Activated naive CD4-positive, alpha-beta T cell treated with anti-CD3 and anti-CD28 coated beads for 36 hours (primary cell): Measurements from ENCODE around the gene GPR18. TPM values are rescaled to one million over a fixed set of nuclear protein-coding genes. Genes with fewer than 3 reads are reported as not detected.

Source experiments
- CTCF ChIA-PET: fragments of 350-600 bp; sonication (Branson Sonifier 250); formaldehyde crosslinking; loops from one replicate; lab custom pipeline; 2021; ENCODE audit warnings: antibody characterized with exemption; lab: Charles Lee
- DNase-seq: peaks from one replicate; pipeline ENCODE4 v3.0.0-alpha.2; 2020
- H3K27ac Mint-ChIP-seq: one replicate; pipeline ENCODE4 v1.8.0; 2021; ENCODE audit warnings: mild to moderate bottlenecking, mixed read lengths
- H3K27me3 Mint-ChIP-seq: one replicate; pipeline ENCODE4 v1.8.0; 2021; ENCODE audit warnings: low read depth, mixed read lengths
- H3K36me3 Mint-ChIP-seq: one replicate; pipeline ENCODE4 v1.8.0; 2021; ENCODE audit warnings: low read depth, mixed read lengths
- H3K4me1 Mint-ChIP-seq: one replicate; pipeline ENCODE4 v1.8.0; 2021; ENCODE audit warnings: low read depth, mixed read lengths
- H3K4me3 Mint-ChIP-seq: one replicate; pipeline ENCODE4 v1.8.0; 2021; ENCODE audit warnings: mild to moderate bottlenecking, moderate library complexity, mixed read lengths
- H3K9me3 Mint-ChIP-seq: one replicate; pipeline ENCODE4 v1.8.0; 2021; ENCODE audit warnings: mixed read lengths
- intact Hi-C: fragments of 100-400 bp; cut with micrococcal nuclease; formaldehyde crosslinking; loops from one replicate; pipeline ENCODE4 v1.15.1; 2023
- total RNA-seq, 2 experiments: library from RNA; stranded (reverse); gene quantifications; one replicate each; pipeline ENCODE4 v1.2.3, GENCODE V29; 2021

Gene GPR18
- total RNA-seq, result 1 to 10 TPM; 2.4 TPM

DNA sequence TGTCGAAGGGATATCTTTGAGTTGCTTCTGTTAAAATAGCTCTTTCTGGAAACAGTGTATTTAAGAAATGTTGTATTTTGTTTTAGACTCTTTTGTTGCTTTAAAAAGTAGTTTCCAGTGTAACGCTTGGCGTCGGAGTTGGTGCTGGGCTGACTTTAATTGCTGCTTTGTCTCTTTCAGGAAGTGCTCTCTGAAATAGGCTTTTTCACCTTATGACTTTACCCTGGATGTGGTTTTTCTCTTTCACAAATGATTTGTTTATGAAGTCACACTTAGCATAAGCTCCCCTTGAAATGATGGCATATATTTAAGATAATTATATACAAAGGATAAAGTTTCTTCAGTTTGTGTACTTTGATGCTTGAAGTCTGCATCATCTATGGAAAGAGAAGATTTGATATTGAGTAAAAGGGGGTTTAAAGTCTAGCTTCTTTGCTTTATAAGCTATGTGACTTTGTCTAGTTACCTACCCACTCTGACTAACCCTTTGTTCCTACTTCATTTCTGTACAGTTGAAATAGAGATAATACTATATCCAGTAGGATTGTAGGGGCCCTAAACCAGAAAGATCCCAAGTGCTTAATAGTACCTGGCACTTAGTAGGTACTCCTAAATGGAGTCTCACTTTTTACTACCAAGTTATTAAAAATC lies at the start of gene GPR18:
Gene GPR18, minus strand, starts transcription at position 170 of the 651 bp plus-strand sequence. CDS start 2,507 bp downstream, outside the sequence.
- CTCF ChIA-PET, result interaction anchor here (0.6 to 2.0 kb wide), 18 partner anchors 9 to 230 kb away, joined by 3 to 10 read pairs (median 4); partner anchors contain the start of gene UBAC2
- peak; percentile 61 for DNase-seq
- Mint-ChIP-seq H3K4me1 (peaks cover 72% of the 10 kb centered on the region), H3K9me3 (no peaks in the 10 kb centered on the region), H3K36me3 (peaks cover 27% of the 10 kb centered on the region), H3K27ac (peak within 1 kb of the TSS; percentile 91), H3K4me3 (peak within 1 kb of the TSS; percentile 81), H3K27me3 (no peaks in the 10 kb centered on the region)
- intact Hi-C loops, result loop anchor here (1.0 to 5.0 kb wide), 16 partner anchors 20 to 349 kb away; partner anchors contain the start of genes CLYBL, GPR183 and UBAC2

DNA sequence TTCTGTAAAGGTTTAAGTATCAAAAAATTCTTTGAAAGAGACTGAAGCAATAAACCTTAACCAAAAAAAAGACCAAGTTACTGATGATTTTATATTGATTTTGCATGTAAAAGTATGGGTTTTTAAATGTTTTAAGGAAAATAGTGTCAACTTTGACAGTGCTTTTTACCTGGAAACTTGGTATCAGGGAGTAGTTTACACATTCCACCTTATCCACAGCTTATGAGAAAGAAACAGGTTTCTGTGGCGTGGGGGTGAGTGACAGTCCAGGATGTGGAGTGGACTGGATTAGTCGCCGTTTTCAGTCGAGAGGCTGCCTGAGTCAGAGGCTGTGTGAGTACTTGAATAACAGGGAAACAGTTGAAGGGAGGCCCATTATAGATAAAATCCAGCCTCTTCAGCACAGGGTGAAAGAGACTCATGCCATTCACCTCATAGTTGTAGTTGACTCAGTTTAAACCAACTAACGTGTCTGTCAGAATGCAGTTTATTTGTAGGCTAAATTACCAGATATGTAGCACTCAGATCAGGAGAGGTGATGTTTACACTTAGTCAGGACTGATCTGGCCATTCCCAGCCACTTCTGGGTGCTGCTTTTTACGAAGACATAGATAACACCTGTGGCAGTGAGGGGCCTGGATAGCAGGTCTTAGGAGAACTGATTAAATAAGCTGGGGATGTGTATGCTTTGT lies 49.6 kb upstream of the GPR18 start:
- Mint-ChIP-seq H3K4me3 (peak overlapping the region; percentile 93), H3K27me3 (no peaks in the 10 kb centered on the region), H3K27ac (peak overlapping the region; percentile 99), H3K4me1 (peaks cover 73% of the 10 kb centered on the region), H3K36me3 (peaks cover 41% of the 10 kb centered on the region), H3K9me3 (no peaks in the 10 kb centered on the region)
- DNase-seq, result peak; percentile 89
- intact Hi-C loops, result loop anchor here (1.0 to 5.0 kb wide), 11 partner anchors 11 to 735 kb away; partner anchors contain the start of gene GPR18
- CTCF ChIA-PET, result interaction anchor here (0.8 to 6.4 kb wide), 6 partner anchors 10 to 128 kb away, joined by 3 to 59 read pairs (median 7); no protein-coding TSS in a partner anchor

GRCh38 chr13:99307247-99307646 lies 49.1 kb upstream of the GPR18 start, which contains the start of gene GPR183:
Gene GPR183 (minus strand): TSS chr13:99307399. CDS start chr13:99296145, 11,254 bp downstream.
- Mint-ChIP-seq H3K9me3 (no peaks in the 10 kb centered on the region), H3K4me1 (peaks cover 73% of the 10 kb centered on the region), H3K36me3 (peaks cover 42% of the 10 kb centered on the region), H3K27me3 (no peaks in the 10 kb centered on the region), H3K27ac (peak within 1 kb of the TSS; percentile 99), H3K4me3 (peak within 1 kb of the TSS; percentile 93)
- CTCF ChIA-PET, result interaction anchor here (0.7 to 6.4 kb wide), 8 partner anchors 16 to 128 kb away, joined by 3 to 59 read pairs (median 4); no protein-coding TSS in a partner anchor
- DNase-seq, result no peak
- intact Hi-C loops, result loop anchor here (1.0 to 5.0 kb wide), 6 partner anchors 11 to 735 kb away; partner anchors contain the start of gene GPR18

DNA sequence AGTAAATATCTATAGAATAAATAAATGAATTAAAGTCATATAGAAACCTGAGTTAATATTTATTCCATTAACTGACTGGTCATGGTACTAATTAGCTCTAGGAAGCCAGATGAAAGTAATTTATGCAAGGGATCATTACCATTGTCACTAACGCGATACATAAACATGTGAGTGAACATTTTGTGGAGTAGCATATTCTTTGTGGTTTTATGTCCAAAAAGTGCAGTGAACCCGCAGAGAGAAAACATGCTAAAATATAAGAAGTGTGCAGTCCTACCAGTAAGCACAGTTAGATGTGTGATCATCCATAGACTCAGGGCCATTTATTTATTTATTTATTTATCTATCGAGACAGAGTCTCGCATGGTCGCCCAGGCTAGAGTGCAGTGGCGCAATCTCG lies 47.4 kb upstream of the GPR18 start:
- H3K4me1 Mint-ChIP-seq, result peaks cover 69% of the 10 kb centered on the region
- H3K36me3 Mint-ChIP-seq, result peaks cover 45% of the 10 kb centered on the region

DNA sequence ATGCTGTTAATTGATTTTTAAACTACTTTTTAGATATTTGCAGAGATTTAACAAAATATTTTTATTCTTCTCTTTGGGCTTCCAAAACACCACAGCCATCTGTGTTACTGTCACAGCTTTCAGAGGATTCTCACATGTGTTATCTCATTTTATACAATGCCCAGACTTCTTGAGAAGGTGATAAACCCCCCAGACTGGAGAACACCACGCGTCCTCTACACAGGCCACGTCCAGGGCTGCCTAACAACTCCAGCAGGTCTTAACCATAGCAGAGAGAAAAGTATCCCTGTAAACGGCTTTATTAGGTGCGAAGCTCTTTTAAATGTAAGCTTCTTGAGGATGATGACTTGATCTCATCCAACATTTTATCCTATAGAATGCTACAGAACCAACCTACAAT lies 47.0 kb upstream of the GPR18 start:
- Mint-ChIP-seq H3K4me3 (peak overlapping the region; percentile 93), H3K4me1 (peaks cover 70% of the 10 kb centered on the region), H3K27me3 (no peaks in the 10 kb centered on the region), H3K27ac (peak overlapping the region; percentile 99), H3K36me3 (peaks cover 45% of the 10 kb centered on the region), H3K9me3 (no peaks in the 10 kb centered on the region)
- intact Hi-C loops, result loop anchor here (5.0 kb wide), 1 partner anchor 733 kb away; no protein-coding TSS in a partner anchor
- no peak for DNase-seq
- CTCF ChIA-PET, result interaction anchor here (0.6 to 6.4 kb wide), 8 partner anchors 9 to 130 kb away, joined by 4 to 59 read pairs (median 7); no protein-coding TSS in a partner anchor

More for the DNA sequence above, 47.4 kb upstream of the GPR18 start:
- no peaks in the 10 kb centered on the region for H3K9me3 Mint-ChIP-seq
- H3K27ac Mint-ChIP-seq, result peak overlapping the region; percentile 99
- no peak for DNase-seq
- intact Hi-C loops, result loop anchor here (5.0 kb wide), 1 partner anchor 733 kb away; no protein-coding TSS in a partner anchor
- CTCF ChIA-PET, result interaction anchor here (0.5 to 6.4 kb wide), 8 partner anchors 9 to 130 kb away, joined by 3 to 59 read pairs (median 7); no protein-coding TSS in a partner anchor
- H3K27me3 Mint-ChIP-seq, result no peaks in the 10 kb centered on the region
- peak overlapping the region; percentile 93 for H3K4me3 Mint-ChIP-seq

GRCh38 chr13:99304541-99304940 lies 46.4 kb upstream of the GPR18 start:
- Mint-ChIP-seq H3K27me3 (no peaks in the 10 kb centered on the region), H3K9me3 (no peaks in the 10 kb centered on the region), H3K27ac (peak overlapping the region; percentile 99), H3K36me3 (peaks cover 43% of the 10 kb centered on the region), H3K4me1 (peaks cover 70% of the 10 kb centered on the region), H3K4me3 (peak overlapping the region; percentile 93)
- intact Hi-C loops, result loop anchor here (1.0 kb wide), 1 partner anchor 10 kb away; no protein-coding TSS in a partner anchor
- no peak for DNase-seq
- CTCF ChIA-PET, result interaction anchor here (0.5 to 6.4 kb wide), 14 partner anchors 8 to 131 kb away, joined by 3 to 59 read pairs (median 6); no protein-coding TSS in a partner anchor

DNA sequence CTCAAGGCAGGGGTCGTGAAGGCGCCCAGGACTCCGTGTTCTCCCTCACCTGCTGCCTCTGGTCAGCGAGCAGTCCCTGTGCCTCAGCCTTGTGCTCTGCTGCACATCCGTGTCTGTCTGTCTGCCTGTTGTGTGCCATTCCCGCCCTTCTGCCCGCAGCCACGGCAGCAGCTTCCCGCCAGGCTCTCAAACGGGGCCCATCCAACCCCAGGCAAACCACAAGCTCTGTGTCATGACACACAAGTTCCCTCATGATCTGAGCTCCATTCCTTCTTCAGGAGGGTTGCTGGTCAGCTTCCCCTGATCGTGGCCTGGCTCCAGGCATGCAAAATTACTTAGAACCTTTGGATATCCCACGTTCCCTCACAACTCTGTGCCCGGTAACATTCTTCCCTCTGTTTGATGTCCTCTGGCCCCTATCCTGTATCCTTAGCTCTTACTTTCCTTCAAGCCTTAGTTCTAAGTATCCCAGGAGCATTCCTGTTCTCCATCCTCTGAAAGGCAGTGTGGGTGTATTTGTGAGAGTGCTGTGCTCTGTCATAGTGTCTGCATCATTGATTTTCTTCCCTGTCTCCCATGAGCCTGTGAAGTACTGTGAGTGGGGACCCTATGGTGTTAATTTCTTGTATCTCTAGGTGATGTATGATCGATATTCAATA lies 45.8 kb upstream of the GPR18 start:
- peak overlapping the region; percentile 93 for H3K4me3 Mint-ChIP-seq
- no peaks in the 10 kb centered on the region for H3K9me3 Mint-ChIP-seq
- peak; percentile 83 for DNase-seq
- H3K4me1 Mint-ChIP-seq, result peaks cover 70% of the 10 kb centered on the region
- no peaks in the 10 kb centered on the region for H3K27me3 Mint-ChIP-seq
- peaks cover 43% of the 10 kb centered on the region for H3K36me3 Mint-ChIP-seq
- H3K27ac Mint-ChIP-seq, result peak overlapping the region; percentile 99
- CTCF ChIA-PET, result interaction anchor here (0.5 to 6.4 kb wide), 15 partner anchors 9 to 132 kb away, joined by 3 to 59 read pairs (median 4); no protein-coding TSS in a partner anchor
- intact Hi-C loops, result loop anchor here (1.0 kb wide), 1 partner anchor 10 kb away; no protein-coding TSS in a partner anchor

- Mint-ChIP-seq H3K9me3 (no peaks in the 10 kb centered on the region), H3K4me1 (peaks cover 69% of the 10 kb centered on the region), H3K4me3 (peak overlapping the region; percentile 93), H3K27me3 (no peaks in the 10 kb centered on the region), H3K36me3 (peaks cover 39% of the 10 kb centered on the region), H3K27ac (peak overlapping the region; percentile 99)
- DNase-seq, result no peak
- CTCF ChIA-PET, result interaction anchor here (0.7 to 6.4 kb wide), 10 partner anchors 8 to 133 kb away, joined by 3 to 59 read pairs (median 3); no protein-coding TSS in a partner anchor
- intact Hi-C loops, result no loop called here
Observed at GRCh38 chr13:99302637-99303505, 44.7 kb upstream of the GPR18 start.

GRCh38 chr13:99301913-99302636 lies 43.9 kb upstream of the GPR18 start:
- intact Hi-C loops, result no loop called here
- Mint-ChIP-seq H3K9me3 (no peaks in the 10 kb centered on the region), H3K27ac (peak overlapping the region; percentile 99), H3K4me1 (peaks cover 71% of the 10 kb centered on the region), H3K4me3 (peak overlapping the region; percentile 93), H3K36me3 (peaks cover 41% of the 10 kb centered on the region), H3K27me3 (no peaks in the 10 kb centered on the region)
- CTCF ChIA-PET, result interaction anchor here (0.9 to 6.4 kb wide), 9 partner anchors 30 to 133 kb away, joined by 3 to 59 read pairs (median 3); no protein-coding TSS in a partner anchor
- no peak for DNase-seq
